Peyer's patch (tissue), 4 donors: ENCODE measurements around the gene CALCOCO1.
A peak's percentile ranks its signal among the peaks of the same experiment; 100 is the strongest.

Source experiments
- POLR2A ChIP-seq, 2 donors: fragments of 450-650 bp; IDR thresholded peaks; one replicate each; pipeline ENCODE4 v1.5.1; 2017; ENCODE audit warnings: antibody characterized with exemption in 2 of 2, mild to moderate bottlenecking in 2 of 2, moderate library complexity in 2 of 2
- TF ChIP-seq, protein P1 (sequence below), 6 experiments: fragments of 450-650 bp in 4 of 6; fragments of 200-600 bp in 2 of 6; sonication (generic) in 1 of 6; IDR thresholded peaks; one replicate each; pipeline ENCODE4 v1.5.1; 2017 to 2019; ENCODE audit warnings: antibody characterized with exemption in 6 of 6, mild to moderate bottlenecking in 3 of 6, moderate library complexity in 1 of 6

DNA sequence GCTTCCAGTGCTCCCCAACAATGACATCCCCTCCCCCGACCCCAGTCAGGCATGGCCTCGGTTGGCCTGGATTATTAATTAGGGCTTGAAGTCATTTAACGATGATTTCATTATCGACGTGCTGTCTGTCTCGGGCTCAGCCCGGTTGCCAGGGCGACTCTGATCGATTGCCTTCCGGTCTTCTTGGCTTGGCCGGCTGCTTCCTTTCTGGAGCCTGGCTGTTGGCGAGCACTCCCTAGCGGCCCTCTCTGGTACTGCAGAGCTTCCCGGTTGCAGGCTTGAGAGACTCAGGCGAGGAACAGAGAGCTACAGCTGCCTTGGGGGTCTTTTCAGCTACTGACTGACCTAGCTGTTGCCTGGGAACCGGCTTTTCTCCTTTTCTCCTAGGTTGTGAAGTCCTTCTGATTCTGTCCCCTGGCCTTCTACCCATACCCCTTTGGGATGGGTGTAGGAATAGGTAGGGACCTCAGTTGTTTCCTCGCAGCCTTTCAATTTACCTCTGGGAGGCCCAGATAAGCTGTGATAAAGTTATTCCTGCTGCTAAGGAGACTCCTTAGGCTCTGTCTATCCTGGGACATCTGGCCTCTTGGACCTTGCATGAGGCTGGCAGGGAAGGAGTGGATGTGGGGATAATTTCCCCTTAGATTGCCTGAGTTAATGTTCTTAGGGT is 30.0 kb upstream of the CALCOCO1 start:
- TF ChIP-seq, protein P1, sequence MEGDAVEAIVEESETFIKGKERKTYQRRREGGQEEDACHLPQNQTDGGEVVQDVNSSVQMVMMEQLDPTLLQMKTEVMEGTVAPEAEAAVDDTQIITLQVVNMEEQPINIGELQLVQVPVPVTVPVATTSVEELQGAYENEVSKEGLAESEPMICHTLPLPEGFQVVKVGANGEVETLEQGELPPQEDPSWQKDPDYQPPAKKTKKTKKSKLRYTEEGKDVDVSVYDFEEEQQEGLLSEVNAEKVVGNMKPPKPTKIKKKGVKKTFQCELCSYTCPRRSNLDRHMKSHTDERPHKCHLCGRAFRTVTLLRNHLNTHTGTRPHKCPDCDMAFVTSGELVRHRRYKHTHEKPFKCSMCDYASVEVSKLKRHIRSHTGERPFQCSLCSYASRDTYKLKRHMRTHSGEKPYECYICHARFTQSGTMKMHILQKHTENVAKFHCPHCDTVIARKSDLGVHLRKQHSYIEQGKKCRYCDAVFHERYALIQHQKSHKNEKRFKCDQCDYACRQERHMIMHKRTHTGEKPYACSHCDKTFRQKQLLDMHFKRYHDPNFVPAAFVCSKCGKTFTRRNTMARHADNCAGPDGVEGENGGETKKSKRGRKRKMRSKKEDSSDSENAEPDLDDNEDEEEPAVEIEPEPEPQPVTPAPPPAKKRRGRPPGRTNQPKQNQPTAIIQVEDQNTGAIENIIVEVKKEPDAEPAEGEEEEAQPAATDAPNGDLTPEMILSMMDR (IDR thresholded peaks at IDR 0.05): peak; percentile 78 to 96 (median 82)
- TF ChIP-seq POLR2A (IDR thresholded peaks at IDR 0.05): no peak
